Measurements from ENCODE around the gene KRTAP9-7. TPM values are rescaled to one million over a fixed set of nuclear protein-coding genes. Genes with fewer than 3 reads are reported as not detected.
"Not testable (repeated sequence)": the region's sequence is repeated elsewhere in the genome, so short reads cannot be mapped to it uniquely, and the experiment has no call there.

KRTAP9-7 gene
- total RNA-seq, 1 experiment from 2014 or later, result not detected

DNA sequence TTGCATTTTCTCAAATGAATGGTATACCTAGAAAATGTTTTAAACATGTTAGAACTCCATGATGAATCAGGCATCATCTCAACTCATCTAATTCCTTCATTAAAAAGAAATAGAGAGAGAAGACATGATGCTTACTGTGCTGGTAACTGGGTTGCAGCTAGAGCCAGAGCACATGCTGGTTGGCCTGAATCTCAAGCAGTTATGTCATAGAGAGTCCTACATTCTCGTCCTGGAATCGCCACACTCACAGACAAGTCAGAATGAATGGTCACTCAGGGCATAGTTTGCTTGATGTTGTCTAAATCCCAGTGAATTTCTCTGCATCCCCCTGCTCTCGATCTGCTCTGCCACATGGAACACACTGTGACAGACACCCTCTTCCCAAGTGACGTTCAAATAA, 38.4 kb upstream of the KRTAP9-7 start:
- H3K79me2 ChIP-seq (ENCODE audit: insufficient read depth, low read length); H3K4me3 Mint-ChIP-seq; H2AFZ ChIP-seq (ENCODE audit: low read length); H3K56ac ChIP-seq (ENCODE audit: insufficient read length, low read depth, low read length); H3K9ac ChIP-seq (ENCODE audit: extremely low read depth, insufficient read length, low read length); H2AK5ac ChIP-seq (ENCODE audit: insufficient read length, low read length); H4K8ac ChIP-seq (replicated peaks; ENCODE audit: insufficient read length, low read depth, low read length); H3K23ac ChIP-seq (ENCODE audit: insufficient read length, low read depth, low read length); DNase-seq; H3K4me1 ChIP-seq (ENCODE audit: insufficient read depth, low read length); H3K14ac ChIP-seq (ENCODE audit: insufficient read depth, low read length); H2BK120ac ChIP-seq (ENCODE audit: low read depth, low read length, poor library complexity, severe bottlenecking); H4K5ac ChIP-seq (ENCODE audit: insufficient read length, low read depth, low read length); H3K27me3 ChIP-seq (ENCODE audit: insufficient read depth, low read length); H3K23me2 ChIP-seq (ENCODE audit: insufficient read length, low read depth, low read length, poor library complexity, severe bottlenecking); H3K4ac ChIP-seq (ENCODE audit: low read depth, low read length); H3T11ph ChIP-seq (ENCODE audit: low read length); H3K27ac Mint-ChIP-seq; H3K9me3 ChIP-seq (ENCODE audit: control insufficient read depth, low read depth, low read length); H3K79me1 ChIP-seq (ENCODE audit: insufficient read depth, low read depth, low read length, poor library complexity, severe bottlenecking); H2BK20ac ChIP-seq (ENCODE audit: low read depth, low read length, poor library complexity, severe bottlenecking); H4K20me1 ChIP-seq (ENCODE audit: control insufficient read depth, insufficient read depth, insufficient read length); H3K27ac ChIP-seq (ENCODE audit: insufficient read length, low read depth, low read length); H3K36me3 Mint-ChIP-seq (ENCODE audit: insufficient read depth in 1 of 3, low read depth in 3 of 3); H3K18ac ChIP-seq (ENCODE audit: insufficient read length, low read depth, low read length); H2BK12ac ChIP-seq (ENCODE audit: insufficient read length, low read depth, low read length); H2BK15ac ChIP-seq (ENCODE audit: low read depth, low read length); H4K91ac ChIP-seq (ENCODE audit: insufficient read length, low read depth, low read length); H2BK5ac ChIP-seq (ENCODE audit: insufficient read length, low read length); H3K4me1 Mint-ChIP-seq; H3K4me2 ChIP-seq (ENCODE audit: insufficient read depth, insufficient read length, low read length): not testable (repeated sequence)
- no CpG with 5 or more reads among the region's 4 CpGs for WGBS (ENCODE audit: extremely low coverage, insufficient read length, low lambda C conversion rate)
- peaks cover 14 to 17% of the 10 kb centered on the region in 2 experiments for H3K9me3 Mint-ChIP-seq
- H3K27me3 Mint-ChIP-seq (ENCODE audit: low read depth), result peaks cover 13% of the 10 kb centered on the region

DNA sequence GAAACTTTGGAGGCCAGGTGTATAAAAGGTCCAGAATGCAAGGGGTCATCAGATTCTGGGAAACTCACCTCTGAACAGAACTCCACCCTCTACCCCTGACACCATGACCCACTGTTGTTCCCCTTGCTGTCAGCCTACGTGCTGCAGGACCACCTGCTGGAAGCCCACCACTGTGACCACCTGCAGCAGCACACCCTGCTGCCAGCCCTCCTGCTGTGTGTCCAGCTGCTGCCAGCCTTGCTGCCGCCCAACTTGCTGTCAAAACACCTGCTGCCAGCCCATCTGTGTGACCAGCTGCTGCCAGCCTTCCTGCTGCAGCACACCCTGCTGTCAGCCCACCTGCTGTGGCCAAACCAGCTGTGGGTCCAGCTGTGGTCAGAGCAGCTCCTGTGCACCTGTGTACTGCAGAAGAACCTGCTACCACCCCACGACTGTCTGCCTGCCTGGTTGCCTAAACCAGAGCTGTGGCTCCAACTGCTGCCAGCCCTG, 37.5 kb upstream of the KRTAP9-7 start, which contains the start of gene KRTAP9-8:
TSS of gene KRTAP9-8 (plus strand) at position 51 of the 489 bp plus-strand sequence. CDS start at position 104, 53 bp downstream.
- H3K27ac ChIP-seq (ENCODE audit: insufficient read length, low read depth, low read length); H4K91ac ChIP-seq (ENCODE audit: insufficient read length, low read depth, low read length); H2BK12ac ChIP-seq (ENCODE audit: insufficient read length, low read depth, low read length); H2BK5ac ChIP-seq (ENCODE audit: insufficient read length, low read length); H3K9me3 ChIP-seq (ENCODE audit: control insufficient read depth, low read depth, low read length); H4K5ac ChIP-seq (ENCODE audit: insufficient read length, low read depth, low read length); H3K4ac ChIP-seq (ENCODE audit: low read depth, low read length); H2BK20ac ChIP-seq (ENCODE audit: low read depth, low read length, poor library complexity, severe bottlenecking); DNase-seq; H3T11ph ChIP-seq (ENCODE audit: low read length); H3K4me3 Mint-ChIP-seq; H3K79me2 ChIP-seq (ENCODE audit: insufficient read depth, low read length); H2AK5ac ChIP-seq (ENCODE audit: insufficient read length, low read length); H3K56ac ChIP-seq (ENCODE audit: insufficient read length, low read depth, low read length); H3K27ac Mint-ChIP-seq; H2BK120ac ChIP-seq (ENCODE audit: low read depth, low read length, poor library complexity, severe bottlenecking); H2AFZ ChIP-seq (ENCODE audit: low read length); H3K9ac ChIP-seq (ENCODE audit: extremely low read depth, insufficient read length, low read length); H3K4me2 ChIP-seq (ENCODE audit: insufficient read depth, insufficient read length, low read length); H3K23ac ChIP-seq (ENCODE audit: insufficient read length, low read depth, low read length); H2BK15ac ChIP-seq (ENCODE audit: low read depth, low read length); H3K18ac ChIP-seq (ENCODE audit: insufficient read length, low read depth, low read length); H3K4me1 Mint-ChIP-seq; H4K8ac ChIP-seq (replicated peaks; ENCODE audit: insufficient read length, low read depth, low read length); H3K36me3 Mint-ChIP-seq (ENCODE audit: insufficient read depth in 1 of 3, low read depth in 3 of 3); H3K23me2 ChIP-seq (ENCODE audit: insufficient read length, low read depth, low read length, poor library complexity, severe bottlenecking); H3K79me1 ChIP-seq (ENCODE audit: insufficient read depth, low read depth, low read length, poor library complexity, severe bottlenecking); H3K14ac ChIP-seq (ENCODE audit: insufficient read depth, low read length); H4K20me1 ChIP-seq (ENCODE audit: control insufficient read depth, insufficient read depth, insufficient read length); H3K27me3 ChIP-seq (ENCODE audit: insufficient read depth, low read length); H3K4me1 ChIP-seq (ENCODE audit: insufficient read depth, low read length): not testable (repeated sequence)
- WGBS (ENCODE audit: extremely low coverage, insufficient read length, low lambda C conversion rate), result no CpG with 5 or more reads among the region's 3 CpGs
- peaks cover 14 to 17% of the 10 kb centered on the region in 2 experiments for H3K9me3 Mint-ChIP-seq
- H3K27me3 Mint-ChIP-seq (ENCODE audit: low read depth), result peaks cover 14% of the 10 kb centered on the region

All from H9 (cell line).